Thyroid gland (tissue), 4 donors: ENCODE measurements around the gene ABCC6.

Experiments used
- POLR2A ChIP-seq, 2 donors: fragments of 450-650 bp; IDR thresholded peaks; one replicate each; pipeline ENCODE4 v1.6.1; 2017; ENCODE audit warnings: antibody characterized with exemption in 2 of 2, mild to moderate bottlenecking in 2 of 2, moderate library complexity in 1 of 2
- TF ChIP-seq, protein P1 (sequence below), 6 experiments: fragments of 200-600 bp in 3 of 6; fragments of 450-650 bp in 3 of 6; sonication (generic) in 3 of 6; IDR thresholded peaks; one replicate each; pipeline ENCODE4 v1.5.1; 2016 to 2019; ENCODE audit warnings: antibody characterized with exemption in 6 of 6, mild to moderate bottlenecking in 2 of 6, inconsistent platforms in 1 of 6, moderate library complexity in 1 of 6

DNA sequence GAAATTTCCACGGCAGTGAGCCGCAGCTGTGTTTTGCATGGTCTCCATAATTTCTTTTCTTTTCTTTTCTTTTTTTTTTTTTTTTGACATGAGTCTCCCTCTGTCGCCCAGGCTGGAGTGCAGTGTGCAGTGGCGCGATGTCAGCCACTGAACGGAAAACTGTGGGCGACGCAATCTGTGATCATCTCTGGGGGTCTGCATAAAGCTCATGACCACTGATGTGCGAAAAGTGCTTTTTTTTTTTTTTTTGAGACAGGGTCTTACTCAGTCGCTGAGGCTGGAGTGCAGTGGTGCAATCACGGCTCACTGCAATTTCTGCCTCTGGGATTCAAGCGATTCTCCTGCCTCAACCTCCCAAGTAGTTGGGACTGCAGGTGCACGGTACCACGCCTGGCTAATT, 117.6 kb downstream of the ABCC6 start:
- TF ChIP-seq, protein P1, sequence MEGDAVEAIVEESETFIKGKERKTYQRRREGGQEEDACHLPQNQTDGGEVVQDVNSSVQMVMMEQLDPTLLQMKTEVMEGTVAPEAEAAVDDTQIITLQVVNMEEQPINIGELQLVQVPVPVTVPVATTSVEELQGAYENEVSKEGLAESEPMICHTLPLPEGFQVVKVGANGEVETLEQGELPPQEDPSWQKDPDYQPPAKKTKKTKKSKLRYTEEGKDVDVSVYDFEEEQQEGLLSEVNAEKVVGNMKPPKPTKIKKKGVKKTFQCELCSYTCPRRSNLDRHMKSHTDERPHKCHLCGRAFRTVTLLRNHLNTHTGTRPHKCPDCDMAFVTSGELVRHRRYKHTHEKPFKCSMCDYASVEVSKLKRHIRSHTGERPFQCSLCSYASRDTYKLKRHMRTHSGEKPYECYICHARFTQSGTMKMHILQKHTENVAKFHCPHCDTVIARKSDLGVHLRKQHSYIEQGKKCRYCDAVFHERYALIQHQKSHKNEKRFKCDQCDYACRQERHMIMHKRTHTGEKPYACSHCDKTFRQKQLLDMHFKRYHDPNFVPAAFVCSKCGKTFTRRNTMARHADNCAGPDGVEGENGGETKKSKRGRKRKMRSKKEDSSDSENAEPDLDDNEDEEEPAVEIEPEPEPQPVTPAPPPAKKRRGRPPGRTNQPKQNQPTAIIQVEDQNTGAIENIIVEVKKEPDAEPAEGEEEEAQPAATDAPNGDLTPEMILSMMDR (IDR thresholded peaks at IDR 0.05) = no peak
- TF ChIP-seq POLR2A (IDR thresholded peaks at IDR 0.05) = no peak
